Thyroid gland (tissue), 4 donors: Measurements from ENCODE around the gene SEMA3C.

Source experiments
- CTCF ChIP-seq, 6 experiments: fragments of 200-600 bp in 3 of 6; fragments of 450-650 bp in 3 of 6; sonication (generic) in 3 of 6; IDR thresholded peaks; one replicate each; pipeline ENCODE4 v1.5.1; 2016 to 2019; ENCODE audit warnings: antibody characterized with exemption in 6 of 6, mild to moderate bottlenecking in 2 of 6, inconsistent platforms in 1 of 6, moderate library complexity in 1 of 6
- POLR2A ChIP-seq, 2 donors: fragments of 450-650 bp; IDR thresholded peaks; one replicate each; pipeline ENCODE4 v1.6.1; 2017; ENCODE audit warnings: antibody characterized with exemption in 2 of 2, mild to moderate bottlenecking in 2 of 2, moderate library complexity in 1 of 2

- no peak for TF ChIP-seq CTCF (IDR thresholded peaks at IDR 0.05)
- TF ChIP-seq POLR2A (IDR thresholded peaks at IDR 0.05), result no peak
These were observed 5.2 kb upstream of the SEMA3C start for GRCh38 chr7:80924090-80924489.
